Neutrophil (primary cell): ENCODE measurements around the gene CPHXL2.

Experiments
- H3K27ac ChIP-seq: fragments of 200-600 bp; sonication (generic); 2 replicates; pipeline ENCODE4 v1.5.1; 2016; ENCODE audit warnings: mild to moderate bottlenecking, moderate library complexity
- H3K27me3 ChIP-seq: fragments of 200-600 bp; sonication (generic); 2 replicates; pipeline ENCODE4 v1.6.0; 2016; ENCODE audit warnings: mild to moderate bottlenecking
- H3K36me3 ChIP-seq: fragments of 200-600 bp; sonication (generic); 2 replicates; pipeline ENCODE4 v1.5.1; 2017
- H3K4me1 ChIP-seq, 2 experiments: fragments of 200-600 bp in 1 of 2; sonication (generic) in 1 of 2; 1 replicate in 1 of 2; 2 replicates in 1 of 2; pipeline versions ENCODE4 v1.5.1 to v1.6.1; 2013 to 2016; ENCODE audit warnings: low read depth in 1 of 2, low read length in 1 of 2, mild to moderate bottlenecking in 1 of 2, moderate library complexity in 1 of 2; ENCODE audit not compliant: control insufficient read depth in 1 of 2, insufficient read depth in 1 of 2
- H3K4me3 ChIP-seq, 2 experiments: fragments of 200-600 bp in 1 of 2; sonication (generic) in 1 of 2; 1 replicate in 1 of 2; 2 replicates in 1 of 2; pipeline ENCODE4 v1.5.1; 2013 to 2016; ENCODE audit warnings: low read depth in 1 of 2, low read length in 1 of 2, mild to moderate bottlenecking in 1 of 2, moderate library complexity in 1 of 2
- H3K9me3 ChIP-seq: fragments of 200-600 bp; sonication (generic); 2 replicates; pipeline ENCODE4 v1.5.1; 2016
- TF ChIP-seq, protein P1 (sequence below): fragments of 200-600 bp; sonication (generic); IDR thresholded peaks from 2 replicates; pipeline ENCODE4 v1.5.1; 2016; ENCODE audit warnings: antibody characterized with exemption

CPHXL2 gene

GRCh38 chr16:75614066-75614897, 62.5 kb downstream of the CPHXL2 start:
- no peak overlapping the region for H3K4me3 ChIP-seq
- no peaks in the 10 kb centered on the region for H3K4me1 ChIP-seq
- H3K9me3 ChIP-seq = no peaks in the 10 kb centered on the region
- no peaks in the 10 kb centered on the region for H3K27me3 ChIP-seq
- no peak overlapping the region for H3K27ac ChIP-seq
- TF ChIP-seq, protein P1, sequence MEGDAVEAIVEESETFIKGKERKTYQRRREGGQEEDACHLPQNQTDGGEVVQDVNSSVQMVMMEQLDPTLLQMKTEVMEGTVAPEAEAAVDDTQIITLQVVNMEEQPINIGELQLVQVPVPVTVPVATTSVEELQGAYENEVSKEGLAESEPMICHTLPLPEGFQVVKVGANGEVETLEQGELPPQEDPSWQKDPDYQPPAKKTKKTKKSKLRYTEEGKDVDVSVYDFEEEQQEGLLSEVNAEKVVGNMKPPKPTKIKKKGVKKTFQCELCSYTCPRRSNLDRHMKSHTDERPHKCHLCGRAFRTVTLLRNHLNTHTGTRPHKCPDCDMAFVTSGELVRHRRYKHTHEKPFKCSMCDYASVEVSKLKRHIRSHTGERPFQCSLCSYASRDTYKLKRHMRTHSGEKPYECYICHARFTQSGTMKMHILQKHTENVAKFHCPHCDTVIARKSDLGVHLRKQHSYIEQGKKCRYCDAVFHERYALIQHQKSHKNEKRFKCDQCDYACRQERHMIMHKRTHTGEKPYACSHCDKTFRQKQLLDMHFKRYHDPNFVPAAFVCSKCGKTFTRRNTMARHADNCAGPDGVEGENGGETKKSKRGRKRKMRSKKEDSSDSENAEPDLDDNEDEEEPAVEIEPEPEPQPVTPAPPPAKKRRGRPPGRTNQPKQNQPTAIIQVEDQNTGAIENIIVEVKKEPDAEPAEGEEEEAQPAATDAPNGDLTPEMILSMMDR = no peak
- H3K36me3 ChIP-seq = peaks cover 80% of the 10 kb centered on the region
